Lower leg skin (tissue), 4 donors: ENCODE measurements around the gene ZNF503. TPM values are rescaled to one million over a fixed set of nuclear protein-coding genes. Genes with fewer than 3 reads are reported as not detected.

Experiments used
- DNase-seq, 2 donors: peaks; one replicate each; pipeline ENCODE4 v3.0.0-alpha.2; 2019; ENCODE audit warnings: low spot score in 2 of 2
- H3K4me3 ChIP-seq: fragments of 200-600 bp; sonication (generic); 2 replicates; pipeline ENCODE4 v1.5.1; 2017; ENCODE audit warnings: mild to moderate bottlenecking, low read depth; ENCODE audit not compliant: poor library complexity, severe bottlenecking
- CTCF ChIP-seq, 3 donors: fragments of 450-650 bp; IDR thresholded peaks; one replicate each; pipeline ENCODE4 v1.5.1; 2016; ENCODE audit warnings: antibody characterized with exemption in 3 of 3, mild to moderate bottlenecking in 3 of 3, moderate library complexity in 2 of 3
- POLR2A ChIP-seq, 2 donors: fragments of 450-650 bp; IDR thresholded peaks; one replicate each; pipeline ENCODE4 v1.6.1; 2016 to 2017; ENCODE audit warnings: antibody characterized with exemption in 2 of 2, mild to moderate bottlenecking in 1 of 2, moderate library complexity in 1 of 2
- WGBS, 2 donors: methylation state at CpG; one replicate each; pipeline ENCODE4 v1.1.5; 2018; 5-methylcytosine and 5-hydroxymethylcytosine counted together
- intact Hi-C: fragments of 100-400 bp; cut with DNase I; formaldehyde crosslinking; loops from one replicate; pipeline ENCODE4 v1.15.0; 2023; ENCODE audit warnings: low total_unique reads
- total RNA-seq, 4 donors: library from RNA; depleted of rRNA; stranded (reverse); fragments of >200 nt; gene quantifications; one replicate each; pipeline ENCODE4 v1.1.0, GENCODE V29; 2016

The ZNF503 gene
- total RNA-seq, 4 donors from 2014 or later = 4.8 to 8.6 (median 7.4) TPM

- intact Hi-C loops = no loop called here
- no peak for TF ChIP-seq CTCF (IDR thresholded peaks at IDR 0.05)
- no peak for TF ChIP-seq POLR2A (IDR thresholded peaks at IDR 0.05)
- WGBS, 2 donors = 34 to 42% methylated on average over 9 of the region's 9 CpGs
- peak in 1 of 2 donors; percentile 87 for DNase-seq
- H3K4me3 ChIP-seq = no peak overlapping the region
Measured at GRCh38 chr10:75430000-75430763, 28.6 kb upstream of the ZNF503 start.

GRCh38 chr10:75429159-75429827 is 27.7 kb upstream of the ZNF503 start:
- intact Hi-C loops = no loop called here
- peak in 1 of 2 donors; percentile 52 for DNase-seq
- no peak for TF ChIP-seq POLR2A (IDR thresholded peaks at IDR 0.05)
- TF ChIP-seq CTCF (IDR thresholded peaks at IDR 0.05) = no peak
- WGBS, 2 donors = 77% methylated on average over 5 of the region's 5 CpGs
- H3K4me3 ChIP-seq = no peak overlapping the region

GRCh38 chr10:75428434-75429158 is 27.0 kb upstream of the ZNF503 start:
- TF ChIP-seq CTCF (IDR thresholded peaks at IDR 0.05) (no peak), POLR2A (IDR thresholded peaks at IDR 0.05) (no peak)
- intact Hi-C loops = no loop called here
- 70 to 74% methylated on average over 9 of the region's 9 CpGs for WGBS, 2 donors
- DNase-seq = peak in 1 of 2 donors; percentile 66
- no peak overlapping the region for H3K4me3 ChIP-seq

- intact Hi-C loops = no loop called here
- WGBS, 2 donors = 47 to 50% methylated on average over 3 of the region's 3 CpGs
- TF ChIP-seq POLR2A (IDR thresholded peaks at IDR 0.05) = no peak
- TF ChIP-seq CTCF (IDR thresholded peaks at IDR 0.05) = no peak
- H3K4me3 ChIP-seq = no peak overlapping the region
- no peak for DNase-seq
Measured at GRCh38 chr10:75427951-75428350, 26.4 kb upstream of the ZNF503 start.

GRCh38 chr10:75426880-75427279 is 25.3 kb upstream of the ZNF503 start:
- intact Hi-C loops = no loop called here
- DNase-seq = no peak
- 87 to 97% methylated on average over 1 of the region's 1 CpG for WGBS, 2 donors
- TF ChIP-seq POLR2A (IDR thresholded peaks at IDR 0.05) (no peak), CTCF (IDR thresholded peaks at IDR 0.05) (no peak)
- no peak overlapping the region for H3K4me3 ChIP-seq
